22Rv1 (cell line): ENCODE results near the gene SGPL1.

Source experiments
- H3K27ac ChIP-seq: fragments of 450-650 bp; 2 replicates; pipeline ENCODE4 v1.5.1; 2017
- ZFX ChIP-seq: fragments of 450-650 bp; IDR thresholded peaks from 2 replicates; pipeline ENCODE4 v1.6.1; 2017; ENCODE audit warnings: antibody characterized with exemption, borderline replicate concordance
- TF ChIP-seq, protein P1 (sequence below): fragments of 450-650 bp; IDR thresholded peaks from 2 replicates; pipeline ENCODE4 v1.5.1; 2017; ENCODE audit warnings: mild to moderate bottlenecking

Gene SGPL1

DNA sequence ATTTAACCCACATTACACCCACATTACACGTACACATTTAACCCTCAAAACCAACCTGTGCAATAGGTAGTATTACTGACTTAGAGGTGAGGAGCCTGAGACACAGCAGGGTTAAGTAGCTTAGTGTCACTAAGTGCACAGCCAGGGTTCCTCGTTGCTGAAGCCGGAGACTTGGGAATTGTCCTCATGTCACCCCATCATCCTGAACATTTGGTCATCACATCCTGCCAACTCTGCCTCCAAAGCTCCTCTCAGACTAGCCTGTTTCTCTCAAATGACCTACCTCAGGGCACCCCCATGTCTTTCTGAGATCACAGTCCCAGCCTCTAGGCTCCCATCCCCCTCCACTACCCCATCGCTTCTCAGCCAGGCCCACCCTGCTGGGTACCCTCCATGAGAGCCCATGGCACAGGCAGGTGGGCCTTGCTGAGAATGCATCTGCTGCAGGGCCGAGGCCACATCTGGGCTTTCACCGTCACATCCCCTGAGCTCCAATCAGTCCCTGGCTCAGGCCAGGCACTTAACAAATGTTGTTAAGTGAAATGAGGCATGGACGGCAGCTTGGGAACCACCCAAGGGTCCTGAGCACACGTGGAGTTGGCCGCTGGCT, 93.7 kb downstream of the SGPL1 start:
- no peak overlapping the region for H3K27ac ChIP-seq
- TF ChIP-seq, protein P1, sequence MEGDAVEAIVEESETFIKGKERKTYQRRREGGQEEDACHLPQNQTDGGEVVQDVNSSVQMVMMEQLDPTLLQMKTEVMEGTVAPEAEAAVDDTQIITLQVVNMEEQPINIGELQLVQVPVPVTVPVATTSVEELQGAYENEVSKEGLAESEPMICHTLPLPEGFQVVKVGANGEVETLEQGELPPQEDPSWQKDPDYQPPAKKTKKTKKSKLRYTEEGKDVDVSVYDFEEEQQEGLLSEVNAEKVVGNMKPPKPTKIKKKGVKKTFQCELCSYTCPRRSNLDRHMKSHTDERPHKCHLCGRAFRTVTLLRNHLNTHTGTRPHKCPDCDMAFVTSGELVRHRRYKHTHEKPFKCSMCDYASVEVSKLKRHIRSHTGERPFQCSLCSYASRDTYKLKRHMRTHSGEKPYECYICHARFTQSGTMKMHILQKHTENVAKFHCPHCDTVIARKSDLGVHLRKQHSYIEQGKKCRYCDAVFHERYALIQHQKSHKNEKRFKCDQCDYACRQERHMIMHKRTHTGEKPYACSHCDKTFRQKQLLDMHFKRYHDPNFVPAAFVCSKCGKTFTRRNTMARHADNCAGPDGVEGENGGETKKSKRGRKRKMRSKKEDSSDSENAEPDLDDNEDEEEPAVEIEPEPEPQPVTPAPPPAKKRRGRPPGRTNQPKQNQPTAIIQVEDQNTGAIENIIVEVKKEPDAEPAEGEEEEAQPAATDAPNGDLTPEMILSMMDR: no peak
- no peak for TF ChIP-seq ZFX

- H3K27ac ChIP-seq: no peak overlapping the region
- no peak for TF ChIP-seq ZFX
- TF ChIP-seq, protein P1: no peak
Measured at GRCh38 chr10:70910486-70911341, 95.0 kb downstream of the SGPL1 start.

- TF ChIP-seq ZFX: no peak
- TF ChIP-seq, protein P1: no peak
- H3K27ac ChIP-seq: no peak overlapping the region
Measured at GRCh38 chr10:70911386-70911785, 95.6 kb downstream of the SGPL1 start.

- TF ChIP-seq, protein P1: no peak
- TF ChIP-seq ZFX: no peak
Measured at GRCh38 chr10:70912556-70912955, 96.8 kb downstream of the SGPL1 start.

DNA sequence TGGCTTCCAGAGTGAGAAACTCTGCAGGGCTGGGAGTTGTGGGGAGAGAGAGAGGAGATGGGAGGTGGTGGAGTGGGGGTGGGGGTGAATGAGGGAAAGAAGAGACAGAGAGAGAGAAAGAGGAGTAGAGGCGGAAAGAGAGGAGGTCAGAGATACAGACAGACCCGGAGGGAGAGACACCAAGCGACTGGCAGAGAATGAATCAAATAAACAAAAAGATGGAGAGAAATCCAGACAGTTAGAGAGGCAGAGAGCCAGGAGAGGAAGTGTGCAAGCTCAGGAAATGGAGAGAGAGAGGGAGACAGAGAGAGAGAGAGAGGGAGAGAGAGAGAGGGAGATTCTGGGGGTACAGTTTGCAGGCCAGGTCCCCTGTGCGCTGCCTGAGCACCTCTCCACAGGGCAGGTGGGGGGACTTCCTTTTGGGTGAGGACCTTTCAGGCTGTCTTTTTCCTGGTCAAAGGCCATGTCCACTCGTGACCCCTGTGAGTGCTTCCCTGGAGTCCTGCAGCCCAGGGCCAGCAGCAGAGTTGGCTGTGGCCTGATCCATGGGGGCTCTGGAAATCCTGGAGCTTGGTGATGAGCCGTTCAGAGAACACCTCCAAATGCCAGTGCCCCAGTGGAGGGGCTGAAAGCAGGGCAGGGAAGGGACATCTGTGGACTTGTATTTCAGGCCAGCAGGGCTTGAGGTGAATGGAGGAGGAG, 97.6 kb downstream of the SGPL1 start:
- no peak overlapping the region for H3K27ac ChIP-seq

More at GRCh38 chr10:70912556-70912955, 96.8 kb downstream of the SGPL1 start:
- no peak overlapping the region for H3K27ac ChIP-seq

GRCh38 chr10:70913893-70914240, 98.1 kb downstream of the SGPL1 start:
- no peak overlapping the region for H3K27ac ChIP-seq
- no peak for TF ChIP-seq ZFX
- TF ChIP-seq, protein P1: no peak

More for the DNA sequence above, 97.6 kb downstream of the SGPL1 start:
- no peak for TF ChIP-seq ZFX

DNA sequence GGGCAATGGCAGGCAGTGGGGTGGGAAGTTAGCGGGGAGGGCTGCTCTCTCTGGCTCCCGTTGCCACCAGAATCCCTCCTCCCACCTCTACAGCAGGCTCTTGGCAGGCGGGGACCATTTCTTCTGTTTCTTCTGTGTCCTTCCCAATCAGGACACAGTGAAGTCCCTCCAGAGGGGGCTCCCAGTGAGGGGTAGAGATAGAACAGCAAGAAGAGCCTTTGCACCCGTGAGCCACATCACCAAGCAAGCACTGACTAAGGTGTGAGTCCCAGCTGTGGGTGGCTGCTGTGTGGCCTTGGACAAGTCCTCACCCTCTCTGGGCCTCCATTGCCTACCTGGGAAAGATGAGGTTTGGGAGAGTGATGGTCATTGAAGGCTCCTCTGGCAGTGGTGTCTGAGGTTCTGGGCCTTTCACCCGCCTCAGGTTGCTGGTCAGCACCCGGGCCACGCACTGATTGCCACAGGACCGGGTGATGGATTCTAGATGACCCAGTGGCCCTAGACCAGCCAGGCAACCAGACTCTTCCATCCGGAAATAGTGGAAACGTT, 98.6 kb downstream of the SGPL1 start:
- TF ChIP-seq, protein P1: no peak
- TF ChIP-seq ZFX: no peak
- H3K27ac ChIP-seq: no peak overlapping the region
